NCI-H146 treated with DMSO at 0.1 percent for 48 hours (cell line): ENCODE results near the gene CHAD.
"Not testable (repeated sequence)": the region's sequence is repeated elsewhere in the genome, so short reads cannot be mapped to it uniquely, and the experiment has no call there.

ENCODE experiments used
- DNase-seq: peaks from one replicate; lab custom pipeline; 2025; ENCODE audit not compliant: unreplicated experiment; lab: John Stamatoyannopoulos, UW

The CHAD gene

DNA sequence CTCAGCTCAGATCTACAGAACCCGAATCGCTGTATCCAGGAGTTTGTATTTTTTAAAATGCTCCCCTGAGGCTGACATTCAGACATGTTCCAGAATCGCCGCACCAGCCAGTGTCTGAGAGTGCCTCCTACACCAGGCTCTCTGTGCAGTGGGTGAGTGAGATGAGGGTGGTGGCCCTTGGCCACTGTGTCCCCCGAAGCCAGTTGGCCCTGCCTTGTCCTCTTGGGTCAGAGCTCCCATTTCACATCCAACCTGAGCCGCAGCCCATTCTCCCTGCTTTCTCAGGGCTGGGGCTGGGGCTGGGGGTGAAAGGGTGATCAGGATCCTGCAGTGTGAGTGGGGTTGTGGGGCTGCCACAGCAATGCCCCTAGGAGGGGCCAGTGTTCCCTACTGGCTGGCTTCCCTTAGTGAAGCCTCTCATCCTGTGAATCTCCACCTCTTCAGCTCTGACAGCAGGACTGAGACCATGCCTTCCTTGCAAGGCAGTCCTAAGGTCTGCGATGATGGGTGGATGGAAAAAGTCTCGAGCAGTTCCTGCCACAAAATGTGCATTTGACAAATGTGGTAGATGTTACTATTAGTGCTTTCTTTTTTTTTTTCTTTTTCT lies 26.6 kb upstream of the CHAD start:
- no peak for DNase-seq

DNA sequence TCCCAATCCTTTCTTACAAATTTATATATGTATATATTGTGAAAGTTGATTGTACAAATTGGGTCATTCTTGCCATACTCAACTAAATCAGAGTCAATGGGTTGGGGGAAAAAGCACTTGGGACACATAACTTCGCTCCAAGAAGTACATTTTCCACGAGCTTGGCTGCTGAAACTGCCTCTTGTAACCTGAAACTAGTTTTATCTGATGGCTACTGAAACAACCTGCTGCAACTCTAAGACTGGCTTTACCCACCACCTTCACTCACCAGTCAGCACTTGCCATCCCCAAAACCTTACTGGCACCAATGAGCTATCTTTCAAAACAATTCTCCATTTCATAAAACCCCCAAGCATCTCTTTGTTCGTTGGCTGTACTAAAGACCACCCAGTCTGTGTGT lies 25.1 kb upstream of the CHAD start:
- no peak for DNase-seq

DNA sequence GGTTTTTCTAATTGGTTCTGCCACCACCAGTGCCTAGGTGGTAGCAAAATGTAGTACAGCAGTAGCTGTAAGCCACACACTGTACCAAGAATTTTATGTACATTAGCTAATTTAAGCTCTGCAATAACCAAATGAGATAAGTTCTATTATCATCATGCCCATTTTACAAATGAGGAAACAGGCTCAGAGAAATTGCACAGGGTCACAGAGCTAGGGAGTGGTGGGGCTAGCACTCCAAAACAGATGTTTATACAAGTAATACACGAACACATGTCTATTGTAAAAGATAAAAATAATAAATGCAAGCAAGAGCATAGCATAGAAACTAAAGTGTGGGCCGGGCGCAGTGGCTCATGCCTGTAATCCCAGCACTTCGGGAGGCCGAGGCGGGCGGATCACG lies 23.5 kb upstream of the CHAD start:
- no peak for DNase-seq

DNA sequence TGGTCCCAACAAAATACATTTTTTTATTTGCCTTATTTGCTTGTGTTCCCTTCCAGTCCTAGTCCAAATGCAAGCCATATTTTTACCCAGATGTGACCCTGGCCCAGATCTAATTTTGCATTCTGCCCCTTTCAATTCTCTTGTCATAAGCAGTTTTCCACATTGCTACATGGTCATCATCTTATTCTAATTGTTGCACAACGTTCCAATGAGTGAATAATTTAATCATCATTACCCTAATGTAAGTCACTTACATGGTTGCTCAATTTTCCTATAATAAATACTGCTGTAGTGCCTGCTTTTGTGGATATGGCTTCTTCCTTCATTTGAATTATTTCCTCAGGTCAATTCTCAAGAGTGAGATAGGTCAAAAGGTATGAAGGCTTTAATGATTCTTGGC lies 22.8 kb upstream of the CHAD start:
- DNase-seq: no peak

DNA sequence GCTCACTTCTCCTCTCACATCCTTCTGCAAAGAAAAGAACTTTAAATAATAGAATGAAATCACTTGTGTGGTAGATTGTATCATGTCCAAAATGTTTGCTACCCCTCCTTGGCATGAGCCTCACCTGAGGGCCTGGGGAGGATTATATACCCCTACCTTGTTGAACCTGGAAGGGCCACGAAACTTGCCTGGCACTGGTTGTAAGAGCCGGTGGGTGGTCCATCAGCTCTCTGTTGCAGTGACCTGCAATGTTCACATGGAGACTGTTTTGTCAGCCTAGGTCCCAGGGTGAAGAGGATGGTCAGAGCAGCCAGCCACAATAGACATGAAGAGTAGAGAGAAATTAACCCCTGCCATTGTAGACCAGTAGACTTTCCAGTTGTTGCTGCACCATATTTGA lies 20.2 kb upstream of the CHAD start:
- no peak for DNase-seq

DNA sequence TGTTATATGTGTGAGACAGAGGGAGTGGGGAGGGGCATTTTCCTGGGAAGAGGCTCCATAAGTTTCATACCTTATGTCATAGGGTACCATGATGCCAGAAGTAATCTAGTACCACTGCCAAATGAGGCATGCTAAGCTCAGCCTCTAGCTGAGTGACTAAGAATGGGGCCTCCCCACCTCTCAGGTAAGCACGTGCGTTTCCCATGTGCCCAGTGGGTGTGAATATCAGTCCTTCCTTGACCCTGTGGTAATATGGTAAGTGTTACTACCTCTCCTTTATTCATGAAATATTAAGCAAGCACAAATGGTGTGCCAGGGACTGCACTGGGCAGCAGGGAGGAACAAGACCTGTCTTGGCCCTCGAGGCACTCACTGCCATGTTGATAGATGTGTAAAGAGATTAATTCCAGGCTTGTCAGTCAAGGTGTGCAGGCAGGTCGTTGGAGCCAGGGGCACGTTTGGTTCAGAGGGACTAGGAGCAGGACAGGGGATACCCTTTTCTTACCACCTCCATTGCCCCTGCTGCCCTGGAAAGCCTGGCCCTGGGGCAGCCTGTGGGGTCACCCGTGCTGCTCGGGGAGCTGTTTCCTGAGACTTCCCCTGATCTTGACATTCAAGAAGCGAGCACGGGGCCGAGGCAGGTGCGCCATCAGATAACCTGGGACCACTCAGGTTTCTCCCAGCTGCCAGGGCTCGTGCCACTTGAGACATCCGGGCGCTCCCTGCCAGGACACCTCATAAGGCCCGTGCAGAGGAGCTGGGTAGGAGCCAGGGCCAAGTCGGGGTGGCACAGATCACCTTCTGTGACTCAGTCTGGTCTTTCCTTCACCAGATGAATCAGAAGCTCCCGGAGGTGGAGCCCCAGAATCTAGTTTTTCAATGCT lies 18.8 kb upstream of the CHAD start:
- DNase-seq: no peak

DNA sequence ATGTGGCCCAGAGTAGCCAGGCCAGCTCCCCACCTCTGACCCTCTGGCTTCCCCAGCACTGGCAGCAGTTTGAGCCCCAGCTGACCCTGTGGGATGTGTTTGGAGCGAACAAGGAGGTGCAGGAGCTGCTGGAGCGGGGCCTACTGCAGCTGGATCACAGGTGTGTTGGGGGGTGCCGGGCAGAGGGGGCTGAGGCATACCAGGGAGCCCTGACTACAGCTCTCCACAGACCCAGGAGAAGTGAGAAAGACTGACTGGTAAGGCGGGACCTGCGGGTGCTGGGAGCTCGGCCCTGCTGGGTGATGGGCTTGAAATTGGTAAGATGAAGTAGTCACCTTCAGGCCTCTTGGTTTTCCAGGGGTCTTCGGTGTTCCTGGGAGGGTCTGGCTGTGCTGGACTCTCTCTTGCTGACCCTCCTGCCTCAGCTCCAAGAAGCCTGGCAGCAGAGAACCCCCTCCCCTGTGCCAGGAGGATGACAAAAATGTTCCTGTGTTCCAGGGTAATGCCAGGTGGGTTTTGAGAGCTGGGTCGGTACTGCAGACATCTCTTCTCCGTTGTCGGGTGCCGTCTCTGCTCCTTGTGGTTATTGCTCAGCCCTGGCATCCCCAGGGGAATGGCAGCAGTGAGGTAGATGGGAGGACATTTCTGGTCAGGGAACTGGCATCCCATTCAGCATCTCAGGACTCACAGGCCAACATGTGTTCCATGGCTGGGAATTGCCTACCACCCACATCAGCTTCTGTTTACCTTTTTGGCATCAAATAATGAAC lies 15.9 kb upstream of the CHAD start:
- DNase-seq: no peak

DNA sequence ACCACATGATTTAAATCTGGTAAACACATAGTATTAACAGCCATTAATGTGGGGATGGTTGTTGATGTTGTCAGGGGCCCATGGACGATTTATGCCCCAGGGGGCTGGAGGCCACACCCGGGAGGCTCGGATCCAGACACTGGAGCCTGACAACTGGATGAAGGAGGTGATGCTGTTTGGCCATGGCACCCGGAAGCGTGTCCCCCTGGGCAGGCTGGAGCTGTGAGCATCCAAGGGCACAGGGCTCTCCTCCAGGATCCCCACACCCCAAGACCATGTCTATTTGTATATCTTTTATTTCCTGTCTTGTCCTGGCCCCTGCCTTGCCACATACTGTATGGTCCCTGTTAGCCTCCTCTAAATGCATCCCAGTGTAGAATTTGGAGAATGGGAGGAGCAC lies 14.6 kb upstream of the CHAD start:
- DNase-seq: no peak

DNA sequence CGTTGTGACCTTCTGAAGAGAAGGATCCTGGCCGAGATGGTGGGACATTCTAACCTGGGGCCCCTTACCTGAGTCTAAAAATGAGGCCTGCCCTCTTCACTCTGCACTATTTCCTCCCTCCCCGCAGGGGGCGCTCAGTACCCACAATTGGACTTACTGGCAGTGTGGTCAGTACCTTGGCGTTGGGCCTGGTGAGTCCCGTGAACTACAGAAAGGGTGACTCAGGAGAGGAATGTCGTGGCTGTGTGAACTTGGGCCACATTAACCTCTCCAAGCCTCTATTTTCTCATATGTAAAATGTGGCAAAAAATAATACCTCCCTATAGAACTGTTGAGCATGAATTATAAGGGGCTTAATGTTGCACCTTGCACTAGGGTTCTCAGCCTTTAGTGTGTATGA lies 13.8 kb upstream of the CHAD start:
- peak; percentile 9 for DNase-seq

DNA sequence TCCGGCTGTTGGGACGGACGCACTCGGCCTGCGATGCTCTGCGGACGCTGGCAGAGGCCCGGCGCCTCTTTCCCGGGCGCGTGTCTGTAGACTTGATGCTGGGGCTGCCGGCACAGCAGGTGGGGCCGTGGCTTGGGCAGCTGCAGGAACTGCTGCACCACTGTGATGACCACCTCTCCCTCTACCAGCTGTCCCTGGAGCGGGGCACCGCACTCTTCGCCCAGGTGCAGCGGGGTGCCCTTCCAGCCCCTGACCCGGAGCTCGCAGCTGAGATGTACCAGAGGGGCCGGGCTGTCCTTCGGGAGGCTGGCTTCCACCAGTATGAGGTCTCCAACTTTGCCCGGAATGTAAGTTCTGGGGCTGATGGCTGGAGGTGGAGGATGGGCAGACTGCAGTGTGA lies 13.4 kb upstream of the CHAD start:
- DNase-seq: no peak

DNA sequence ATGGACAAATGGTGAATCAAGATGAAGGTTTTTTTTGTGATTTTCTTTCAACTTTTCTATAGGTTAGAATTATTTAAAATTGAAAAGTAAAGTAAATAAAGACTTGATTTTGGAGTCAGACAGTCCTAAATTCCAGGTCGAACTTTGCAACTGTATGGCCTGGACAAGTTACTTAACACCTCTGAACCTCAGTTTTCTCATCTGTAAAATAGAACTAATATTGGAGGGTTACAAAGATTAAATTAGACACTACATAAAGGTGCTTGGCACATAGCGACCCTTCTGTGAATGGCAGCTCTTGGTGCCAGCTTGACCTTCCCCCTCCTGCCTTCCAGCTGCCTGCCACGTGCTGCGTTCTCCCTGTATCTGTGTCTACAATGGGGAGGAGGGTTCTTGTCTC lies 13.0 kb upstream of the CHAD start:
- DNase-seq: no peak

DNA sequence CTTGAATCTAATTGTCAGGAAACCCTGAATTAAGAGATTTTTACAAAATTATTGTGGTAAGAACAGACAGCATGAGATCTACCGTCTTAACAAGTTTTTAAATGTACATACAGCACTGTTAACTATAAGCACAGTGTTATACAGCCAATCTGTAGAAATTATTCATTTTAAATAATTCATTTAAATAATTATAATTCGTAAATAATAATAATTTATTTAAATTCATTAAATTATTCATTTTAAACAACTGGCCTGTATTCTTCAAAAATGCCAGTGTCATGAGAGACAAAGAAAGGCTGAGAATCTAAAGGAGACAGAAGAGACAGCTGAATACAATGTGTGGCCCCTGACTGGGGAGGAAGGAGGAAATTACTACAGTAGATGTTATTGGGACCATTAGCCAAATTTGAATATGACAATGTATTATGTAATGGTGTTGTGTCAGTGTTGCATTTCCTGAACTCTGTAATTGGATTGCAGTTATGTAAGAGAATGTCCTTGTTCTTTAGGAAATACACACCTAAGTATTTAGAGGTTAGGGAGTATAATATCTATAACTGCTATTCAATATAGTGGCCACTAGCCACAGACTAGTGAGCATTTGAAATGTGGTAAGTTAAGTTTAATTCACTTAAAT lies 12.3 kb upstream of the CHAD start:
- DNase-seq: no peak

DNA sequence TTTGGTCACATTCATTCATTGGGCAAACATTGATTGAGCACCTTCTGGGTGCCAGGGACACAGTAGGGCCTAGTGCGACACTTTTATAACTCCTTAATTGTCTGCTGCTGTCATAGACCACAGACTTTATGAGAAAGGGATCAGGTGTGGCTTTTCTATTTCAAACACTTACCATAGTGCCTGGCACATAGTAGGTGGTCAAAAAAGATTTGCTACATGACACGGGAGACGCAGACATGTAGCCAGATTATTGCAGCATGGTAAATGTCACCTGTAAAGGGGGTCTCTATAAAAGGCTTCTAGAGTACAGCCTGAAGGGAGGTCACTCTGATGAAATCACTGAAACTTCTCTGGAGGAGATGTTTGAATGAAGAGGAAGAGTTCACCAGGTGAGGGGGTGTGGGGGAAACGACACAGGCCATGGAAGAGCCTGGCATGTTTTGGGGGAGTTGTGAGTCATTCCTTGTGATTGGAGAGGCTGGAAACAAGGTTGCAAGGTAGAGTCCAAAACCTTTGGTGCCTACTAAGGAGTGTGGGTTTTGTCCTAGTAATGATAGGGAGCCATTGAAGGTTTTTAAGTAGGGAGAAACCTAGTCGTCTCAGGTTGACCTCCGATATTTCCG lies 11.6 kb upstream of the CHAD start:
- no peak for DNase-seq

DNA sequence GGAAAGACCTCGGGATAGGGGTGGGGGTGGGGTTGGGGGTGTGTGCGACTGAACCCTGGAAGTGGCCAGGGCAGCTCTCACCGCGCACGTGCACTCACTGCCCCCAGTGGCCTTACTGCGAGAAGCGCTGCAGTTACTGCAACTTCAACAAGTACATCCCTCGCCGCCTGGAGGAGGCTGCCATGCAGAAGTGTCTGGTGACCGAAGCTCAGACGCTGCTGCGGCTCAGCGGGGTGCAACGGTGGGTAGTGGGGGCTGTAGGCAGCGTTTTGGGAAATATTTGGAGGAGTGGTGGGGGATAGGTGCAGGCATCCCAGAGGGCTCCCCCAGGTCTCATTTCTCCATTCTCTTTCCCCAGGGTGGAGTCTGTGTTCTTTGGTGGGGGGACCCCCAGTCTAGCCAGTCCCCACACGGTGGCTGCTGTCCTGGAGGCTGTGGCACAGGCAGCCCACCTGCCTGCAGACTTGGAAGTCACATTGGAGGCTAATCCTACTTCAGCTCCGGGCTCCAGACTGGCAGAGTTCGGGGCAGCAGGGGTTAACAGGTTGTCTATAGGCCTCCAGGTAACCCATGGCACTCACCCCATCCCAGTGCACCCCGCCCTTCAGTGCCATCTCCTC lies 11.0 kb upstream of the CHAD start:
- DNase-seq: peak; percentile 56

DNA sequence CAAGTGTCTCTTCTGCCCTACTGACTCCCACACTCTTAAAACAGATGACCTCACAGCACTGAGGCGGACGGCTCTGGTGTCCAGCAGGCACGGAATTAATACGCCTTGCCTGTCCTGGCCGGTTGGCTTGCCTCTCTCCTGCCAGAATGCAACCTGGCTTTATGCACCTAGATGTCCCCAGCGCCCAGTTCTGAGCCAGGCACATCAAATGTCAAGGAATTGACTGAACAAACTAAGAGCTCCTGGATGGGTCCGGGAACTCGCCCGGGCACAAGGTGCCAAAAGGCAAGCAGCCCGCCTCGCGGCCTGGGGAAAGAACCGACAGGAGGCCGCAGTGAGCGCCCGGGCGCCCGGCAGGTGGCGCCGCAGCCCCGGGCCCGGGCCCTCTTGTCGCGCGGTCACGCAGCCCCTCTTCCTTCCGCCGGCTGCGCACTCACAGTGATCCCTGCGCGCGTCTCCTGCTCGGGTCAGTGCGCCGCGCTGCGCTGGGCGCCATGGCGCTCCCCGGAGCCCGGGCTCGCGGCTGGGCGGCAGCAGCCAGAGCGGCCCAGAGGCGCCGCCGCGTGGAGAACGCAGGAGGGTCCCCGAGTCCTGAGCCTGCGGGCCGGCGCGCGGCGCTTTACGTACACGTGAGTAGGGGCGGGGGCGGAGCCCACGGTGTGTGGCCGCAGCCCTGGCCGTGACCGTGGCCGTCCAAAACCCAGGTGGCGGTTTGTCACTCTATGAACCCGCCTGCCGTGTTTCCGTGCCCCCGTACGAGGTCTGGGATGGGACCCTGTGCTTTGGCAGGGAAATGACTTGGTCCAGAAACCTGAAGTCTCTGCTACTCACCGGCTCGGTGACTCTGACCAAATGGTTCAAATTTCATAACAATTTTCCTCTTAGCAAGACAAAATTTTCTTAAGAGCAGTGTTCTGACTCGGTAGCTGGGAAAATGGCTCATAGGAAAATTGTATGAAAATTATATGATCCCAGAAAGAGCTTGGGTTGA lies 10.0 kb upstream of the CHAD start, which contains the start of gene RSAD1:
Gene RSAD1 (plus strand): TSS at position 470 of the 991 bp plus-strand sequence. CDS start 25 bp downstream, at position 495.
- peak; percentile 72 for DNase-seq

DNA sequence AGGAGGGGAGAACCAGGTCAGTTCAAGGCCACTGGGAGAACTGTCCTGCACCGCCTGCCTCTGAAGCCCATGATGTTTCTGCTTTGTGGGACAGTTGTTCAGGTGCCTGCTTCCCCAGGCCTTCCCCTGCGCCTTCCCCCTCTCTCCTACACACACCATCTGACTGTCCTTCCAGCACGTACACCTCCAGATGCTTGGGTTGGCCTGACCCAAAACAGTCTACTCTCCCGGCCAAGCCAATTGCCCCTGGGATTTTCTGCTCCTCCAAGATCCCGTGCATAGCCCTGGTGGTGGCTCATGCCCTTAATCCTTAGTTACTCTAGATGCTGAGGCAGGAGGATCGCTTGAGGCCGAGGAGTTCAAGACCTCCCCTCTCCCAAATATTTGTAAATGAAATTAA lies 9.3 kb upstream of the CHAD start:
- no peak for DNase-seq

DNA sequence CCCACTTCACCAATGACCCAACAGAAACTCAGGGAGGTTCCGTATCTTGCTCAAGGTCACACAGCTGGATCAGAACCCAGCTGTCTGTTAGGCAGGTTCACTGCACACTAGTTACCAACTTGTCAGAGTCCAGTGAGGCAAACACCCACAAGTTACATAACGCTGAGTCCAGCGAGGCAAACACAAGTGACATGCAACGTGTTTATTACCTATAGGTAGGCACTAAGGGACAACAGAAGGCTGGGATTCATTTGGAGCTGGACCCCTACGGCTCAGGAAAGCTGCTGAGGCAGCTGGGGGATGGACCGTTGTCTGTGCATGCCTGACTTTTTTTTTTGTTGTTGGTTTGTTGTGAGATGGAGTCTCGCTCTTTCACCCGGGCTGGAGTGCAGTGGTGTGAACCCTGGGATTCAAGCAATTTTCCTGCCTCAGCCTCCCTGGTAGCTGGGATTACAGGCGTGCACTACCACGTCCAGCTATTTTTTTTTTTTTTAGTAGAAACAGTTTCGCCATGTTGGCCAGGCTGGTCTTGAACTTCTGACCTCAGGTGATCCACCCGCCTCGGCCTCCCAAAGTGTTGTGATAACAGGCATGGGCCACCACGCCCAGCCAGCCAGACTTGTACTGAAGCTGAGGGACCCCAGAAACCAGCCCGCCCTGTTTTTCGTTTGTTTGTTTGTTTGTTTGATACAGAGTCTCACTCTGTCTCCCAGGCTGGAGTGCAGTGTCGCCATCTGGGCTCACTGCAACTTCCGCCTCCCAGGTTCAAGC lies 8.1 kb upstream of the CHAD start:
- DNase-seq: no peak

DNA sequence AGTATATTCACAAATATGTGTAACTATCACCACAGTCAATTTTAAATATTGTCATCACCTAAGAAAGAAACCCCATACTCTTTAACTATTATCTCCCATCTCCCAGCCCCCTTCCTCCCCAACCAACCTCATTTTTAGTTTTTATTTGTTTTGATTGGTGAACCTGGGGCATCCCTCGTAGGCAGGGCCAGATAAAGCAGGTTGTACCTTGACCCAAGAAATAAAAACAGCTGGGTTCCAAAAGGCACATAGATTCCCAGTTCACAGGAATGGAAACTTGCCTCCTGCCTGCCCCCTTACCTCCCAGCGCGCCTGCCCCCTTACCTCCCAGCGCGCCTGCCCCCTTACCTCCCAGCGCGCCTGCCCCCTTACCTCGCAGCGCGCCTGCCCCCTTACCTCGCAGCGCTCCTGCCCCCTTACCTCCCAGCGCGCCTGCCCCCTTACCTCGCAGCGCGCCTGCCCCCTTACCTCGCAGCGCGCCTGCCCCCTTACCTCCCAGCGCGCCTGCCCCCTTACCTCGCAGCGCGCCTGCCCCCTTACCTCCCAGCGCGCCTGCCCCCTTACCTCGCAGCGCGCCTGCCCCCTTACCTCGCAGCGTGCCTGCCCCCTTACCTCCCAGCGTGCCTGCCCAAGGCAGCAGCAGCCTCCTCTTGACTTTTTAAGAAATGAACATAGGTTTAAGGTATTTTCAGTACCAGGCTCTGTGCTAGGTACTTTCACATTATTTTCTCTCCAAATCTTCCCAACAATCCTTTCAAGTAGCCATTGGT lies 7.3 kb upstream of the CHAD start:
- not testable (repeated sequence) for DNase-seq
